SK-MEL-5 (cell line): ENCODE results near the gene PTPRD. TPM values are rescaled to one million over a fixed set of nuclear protein-coding genes. Genes with fewer than 3 reads are reported as not detected.

ENCODE experiments used
- DNase-seq: peaks from one replicate; pipeline ENCODE4 v3.0.0-alpha.2; 2016; ENCODE audit warnings: low read depth, low spot score
- in situ Hi-C: cut with HindIII; loops from 2 replicates; pipeline ENCODE4 v1.10.0; 2016; ENCODE audit warnings: low sequenced_read_pairs, high pct_unique_total_duplicates, low pct_unique_long_range_greater_than_20kb
- total RNA-seq: library from RNA; depleted of rRNA; stranded (reverse); fragments of >200 nt; shearing (Covaris generic); gene quantifications from 2 replicates; pipeline ENCODE4 v1.2.3, GENCODE V29; 2014

The PTPRD gene
- total RNA-seq, 1 experiment from 2014 or later, result 2.1 TPM

DNA sequence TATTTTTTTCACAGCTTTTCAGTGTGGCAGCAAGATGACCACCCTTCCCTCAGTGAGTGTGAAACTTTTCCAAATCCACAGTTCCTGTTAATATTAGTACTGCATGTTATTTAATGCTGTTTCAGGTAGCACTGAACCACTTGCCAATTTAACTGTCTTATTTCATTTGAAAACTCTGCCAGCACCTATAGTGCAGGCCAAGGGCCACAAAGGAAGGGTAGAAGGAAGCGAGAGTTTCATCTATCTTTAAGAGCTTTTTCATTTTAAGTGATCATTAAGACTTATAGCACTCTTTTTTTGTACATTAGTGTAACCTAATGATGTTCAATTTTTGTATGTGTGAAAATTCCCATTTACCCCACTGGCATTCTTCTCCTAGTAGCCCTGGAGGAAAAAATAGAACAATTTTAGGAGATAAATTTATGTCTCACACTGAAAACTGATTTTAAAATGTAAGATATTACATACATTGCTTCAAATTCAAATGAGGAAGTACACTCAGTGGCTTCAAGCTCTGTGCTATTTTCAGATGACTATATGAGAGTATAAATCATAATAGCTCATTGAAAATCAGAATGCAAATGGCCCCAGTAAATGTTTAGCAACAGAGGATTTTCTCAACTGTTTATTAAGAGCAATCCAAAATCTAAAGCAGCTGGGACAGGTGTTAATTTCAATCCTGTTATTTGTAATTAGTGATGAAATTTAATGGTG lies 820.5 kb downstream of the PTPRD start:
- in situ Hi-C loops, result no loop called here
- no peak for DNase-seq

DNA sequence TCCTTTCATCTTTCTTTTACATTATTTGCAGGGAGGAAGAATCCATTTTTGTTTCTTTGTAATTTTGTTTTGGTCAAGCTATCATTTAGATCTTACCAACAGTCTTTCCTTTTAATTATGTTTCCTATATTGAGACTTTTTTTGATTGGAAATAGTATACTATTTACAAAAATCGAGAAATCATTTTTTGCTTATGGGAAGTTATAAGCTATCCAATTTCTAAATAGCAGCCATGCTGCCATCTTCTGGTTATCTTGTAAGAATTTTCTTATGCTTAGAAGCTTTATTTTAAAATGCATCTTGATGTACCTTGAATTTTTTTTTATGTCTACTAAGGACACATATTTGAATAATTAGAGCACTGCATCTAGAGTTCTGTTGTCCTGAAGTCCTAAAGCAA lies 821.2 kb downstream of the PTPRD start:
- in situ Hi-C loops, result no loop called here
- DNase-seq, result peak; percentile 28

DNA sequence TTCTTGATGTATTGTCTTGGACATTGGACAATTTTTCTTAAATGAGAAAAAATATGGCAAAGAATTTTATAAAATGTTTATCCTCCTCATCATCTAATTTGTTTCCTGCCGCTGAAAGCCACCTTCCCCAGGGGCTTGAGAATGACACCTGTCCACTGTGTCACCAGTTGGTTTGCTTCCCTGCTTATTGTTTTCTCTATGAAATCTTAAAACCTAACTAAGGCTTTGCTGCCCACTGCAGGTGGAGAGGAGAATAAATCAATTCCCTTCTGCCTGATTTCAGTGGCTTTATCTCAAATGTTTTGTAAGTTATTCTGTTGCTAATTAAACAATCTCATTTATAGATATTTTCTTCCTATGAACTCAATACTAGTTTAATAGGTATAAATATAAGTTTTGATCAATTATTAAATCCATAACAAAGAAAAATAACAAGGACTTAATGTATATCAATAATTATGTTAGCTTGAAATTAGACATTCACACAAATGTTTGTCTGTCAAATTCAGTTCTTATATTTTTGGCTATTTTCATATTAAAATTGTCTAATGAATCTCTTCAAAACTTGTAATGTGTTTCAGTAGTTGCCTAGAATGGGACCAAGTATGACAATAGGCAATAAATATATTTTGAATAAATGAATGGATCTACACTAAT lies 822.5 kb downstream of the PTPRD start:
- peak; percentile 53 for DNase-seq
- in situ Hi-C loops, result no loop called here

DNA sequence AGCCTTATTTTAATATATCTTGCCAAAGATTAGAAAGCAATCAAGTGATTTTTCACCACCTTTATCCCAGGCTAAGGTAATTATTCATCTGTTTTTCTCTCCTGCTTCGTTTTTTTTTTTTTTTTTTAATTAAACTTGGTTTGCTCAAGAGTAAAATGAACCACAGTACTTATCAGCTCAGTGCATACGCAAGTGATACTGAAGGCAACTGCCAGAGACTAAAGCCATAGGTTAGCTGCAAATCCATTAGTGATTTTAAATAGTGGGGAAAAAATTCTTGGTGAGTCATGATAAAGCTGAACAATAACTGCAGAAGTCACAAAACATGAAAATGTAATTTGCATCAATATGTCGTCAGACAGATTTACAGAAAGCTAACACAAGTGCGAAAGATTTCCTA lies 829.1 kb downstream of the PTPRD start:
- no peak for DNase-seq
- in situ Hi-C loops, result no loop called here

DNA sequence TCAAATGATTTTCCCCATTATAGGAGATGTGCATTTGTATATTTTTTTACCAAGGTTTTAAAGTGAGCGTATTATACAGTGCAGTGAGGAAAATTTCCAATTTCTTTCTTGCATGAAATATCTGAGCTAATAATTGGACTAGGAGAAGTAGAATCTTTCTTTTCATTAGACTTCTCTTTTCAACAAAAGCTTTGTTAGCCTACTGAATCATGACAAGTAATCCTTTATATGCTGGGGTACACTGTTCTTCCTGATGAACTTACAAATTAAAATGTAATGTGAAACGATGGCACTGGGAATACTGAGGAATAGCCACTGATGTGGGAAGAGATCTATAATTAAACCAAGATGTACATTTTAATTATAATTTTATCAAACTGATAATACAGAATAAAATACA lies 829.6 kb downstream of the PTPRD start:
- in situ Hi-C loops, result no loop called here
- no peak for DNase-seq

DNA sequence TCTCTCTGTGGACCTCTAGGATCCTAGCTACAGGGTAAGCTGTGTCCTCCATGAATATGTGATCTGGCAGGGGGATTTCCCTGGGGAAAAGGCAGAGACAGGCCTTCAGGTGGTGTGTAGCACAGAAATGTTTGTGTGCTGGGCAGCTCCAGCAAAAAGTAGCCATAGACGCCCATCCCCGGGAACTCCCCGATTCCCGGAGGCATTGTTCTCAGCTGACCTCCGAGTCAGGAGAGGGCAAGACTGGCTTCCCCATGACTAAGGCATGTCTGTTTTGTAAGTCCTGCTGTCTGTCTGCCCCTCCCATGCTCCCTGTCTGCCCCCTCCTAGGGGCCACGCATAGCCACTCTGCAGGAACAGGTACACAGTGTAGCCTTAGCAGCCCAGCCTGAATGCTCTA lies 834.5 kb downstream of the PTPRD start:
- in situ Hi-C loops, result no loop called here
- DNase-seq, result no peak

DNA sequence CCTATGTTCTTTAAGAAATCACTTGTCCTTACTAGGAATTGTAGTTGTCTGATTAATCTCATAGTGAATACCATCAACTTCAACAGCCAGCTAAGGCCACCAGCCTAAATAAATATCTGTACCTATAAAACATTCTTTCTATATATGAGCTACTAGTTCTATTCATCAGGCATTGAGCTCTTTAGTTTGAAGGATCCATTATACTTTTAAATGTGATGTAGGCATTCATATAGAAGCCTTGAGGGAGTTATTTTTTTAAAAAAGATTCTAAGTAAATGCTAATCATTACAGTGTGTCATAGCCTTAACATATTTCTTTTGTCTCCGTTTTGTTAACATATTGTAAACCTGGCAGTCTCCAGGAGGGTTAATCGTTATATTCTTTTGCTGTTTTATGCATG lies 838.3 kb downstream of the PTPRD start:
- in situ Hi-C loops, result no loop called here
- DNase-seq, result no peak

DNA sequence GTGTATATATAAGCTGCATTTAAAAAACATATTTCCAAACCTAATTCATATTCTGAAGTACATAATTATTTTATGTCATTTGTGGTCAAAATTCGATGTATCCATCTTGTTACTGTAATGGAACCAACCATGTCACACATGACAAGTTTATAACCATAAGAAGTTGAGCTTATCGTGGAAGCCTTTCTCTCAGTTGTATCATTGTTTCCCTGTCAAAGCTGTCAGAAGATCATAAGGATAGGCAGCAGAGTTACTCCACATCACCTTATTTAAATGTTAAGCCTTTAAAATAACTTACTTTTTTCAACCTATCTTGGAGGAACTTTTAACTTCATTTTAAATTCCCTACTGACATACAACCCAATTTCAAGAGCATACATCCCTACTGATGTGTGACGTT lies 841.5 kb downstream of the PTPRD start:
- in situ Hi-C loops, result no loop called here
- no peak for DNase-seq

DNA sequence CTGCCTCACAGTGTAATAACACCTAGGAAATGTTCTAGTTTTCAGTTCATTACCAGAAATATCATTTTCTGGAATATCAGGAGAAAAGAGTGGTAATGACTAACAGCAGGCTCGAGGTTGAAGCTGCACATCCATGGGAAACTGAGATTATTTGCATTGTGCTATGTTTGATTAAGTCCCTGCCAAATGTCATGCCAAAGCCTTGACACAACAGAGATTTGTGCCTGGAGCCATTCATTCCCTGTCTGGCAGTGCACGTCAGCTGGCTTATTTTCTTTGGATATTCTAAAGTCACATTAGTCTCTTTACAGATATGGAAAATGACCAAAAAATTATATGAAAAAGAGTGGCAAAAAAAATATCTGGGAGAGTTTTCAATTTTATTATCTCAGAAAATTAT lies 848.0 kb downstream of the PTPRD start:
- in situ Hi-C loops, result no loop called here
- DNase-seq, result no peak

DNA sequence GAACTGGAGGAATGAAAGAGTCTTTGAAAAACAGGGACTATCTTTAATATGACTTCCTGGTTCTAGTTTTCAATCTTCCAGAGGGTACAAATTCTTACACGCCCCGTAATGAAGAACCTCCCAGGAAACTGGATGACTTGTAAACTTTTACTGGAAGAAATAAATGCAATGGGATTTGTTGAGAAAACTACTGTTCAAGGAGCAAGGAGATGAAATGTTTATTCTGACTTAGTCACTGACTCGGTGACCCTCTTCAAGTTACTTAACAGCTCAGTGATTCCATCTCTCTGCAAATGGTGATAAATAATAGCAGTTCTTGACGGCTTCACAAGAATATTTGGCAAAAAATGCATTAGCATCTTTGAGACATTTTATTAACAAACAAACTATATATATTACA lies 858.6 kb downstream of the PTPRD start:
- no peak for DNase-seq
- in situ Hi-C loops, result no loop called here

DNA sequence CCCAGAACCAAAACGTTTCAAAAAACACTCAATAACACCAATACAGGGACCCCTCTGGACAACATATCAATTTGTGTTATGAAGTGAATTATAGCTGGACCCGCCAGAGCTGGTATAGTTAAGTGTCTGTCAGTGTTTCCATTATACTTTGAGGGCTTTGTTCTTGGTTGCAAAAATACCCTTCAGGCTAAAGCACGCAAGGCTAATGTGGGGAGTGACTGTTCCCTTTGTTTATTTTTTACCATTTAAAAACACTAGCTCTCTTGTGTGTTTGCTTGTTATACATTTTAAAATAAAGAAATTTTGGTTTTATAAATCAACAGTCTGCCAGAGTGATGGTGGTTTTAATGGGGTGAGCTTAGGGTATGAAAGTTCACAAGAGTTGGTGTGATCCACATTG lies 859.5 kb downstream of the PTPRD start:
- in situ Hi-C loops, result no loop called here
- peak; percentile 64 for DNase-seq

DNA sequence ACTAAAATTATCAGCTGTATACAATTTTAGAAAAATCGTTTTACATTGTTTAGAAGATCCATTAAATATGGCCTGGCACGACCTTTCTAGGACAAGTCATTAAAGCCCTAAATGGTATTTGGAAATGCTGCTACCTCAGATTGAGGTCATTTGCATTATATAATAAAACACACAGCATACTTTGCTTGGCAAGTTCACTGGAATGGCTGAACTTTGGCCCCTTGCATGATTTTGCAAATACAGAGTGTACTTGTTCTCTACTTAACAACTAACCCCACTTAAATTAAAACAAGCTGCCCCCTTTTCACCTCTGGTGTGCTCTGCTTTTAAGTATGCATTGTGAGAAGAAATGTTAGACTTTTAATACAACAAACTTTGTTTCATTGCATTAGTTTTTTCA lies 860.1 kb downstream of the PTPRD start:
- DNase-seq, result peak; percentile 8

DNA sequence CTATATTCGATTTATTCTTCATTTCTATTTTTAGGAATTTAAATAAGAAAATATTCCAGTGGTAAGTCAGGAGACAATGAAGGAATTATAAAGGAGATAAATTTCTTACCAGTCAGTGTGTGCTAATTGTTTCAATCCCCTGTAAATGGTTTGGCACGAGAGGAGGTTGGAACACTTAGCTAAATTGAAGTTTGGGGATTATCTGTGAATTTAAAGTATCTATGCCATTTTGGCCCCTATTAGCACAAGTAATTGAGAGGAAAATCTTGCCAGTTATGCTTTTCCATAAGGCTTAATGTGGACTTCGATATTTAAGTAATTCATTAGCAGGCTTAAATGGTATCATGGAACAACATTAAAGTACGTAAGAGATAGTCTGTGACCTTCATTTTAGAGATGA lies 860.8 kb downstream of the PTPRD start:
- in situ Hi-C loops, result no loop called here
- DNase-seq, result no peak

More for the DNA sequence above, 860.1 kb downstream of the PTPRD start:
- in situ Hi-C loops, result no loop called here

DNA sequence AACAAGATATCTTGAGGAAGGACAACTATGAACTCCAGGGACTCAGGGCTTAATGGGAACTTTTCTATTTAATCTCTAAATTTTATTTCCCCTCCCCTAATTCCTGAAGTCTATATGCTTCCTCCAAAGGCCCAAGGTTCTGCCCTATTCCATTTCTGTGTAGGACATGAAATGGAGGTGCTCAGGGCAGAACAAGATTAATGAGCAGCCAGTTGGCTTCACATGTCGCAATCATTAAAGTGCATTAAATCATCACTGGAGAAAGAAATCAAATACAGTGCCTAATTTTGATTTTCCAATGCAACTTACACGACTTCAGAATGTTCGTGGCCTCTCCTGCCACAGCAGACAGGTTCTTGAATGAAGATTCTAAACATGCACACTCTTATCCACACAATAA lies 862.1 kb downstream of the PTPRD start:
- DNase-seq, result no peak
- in situ Hi-C loops, result no loop called here

DNA sequence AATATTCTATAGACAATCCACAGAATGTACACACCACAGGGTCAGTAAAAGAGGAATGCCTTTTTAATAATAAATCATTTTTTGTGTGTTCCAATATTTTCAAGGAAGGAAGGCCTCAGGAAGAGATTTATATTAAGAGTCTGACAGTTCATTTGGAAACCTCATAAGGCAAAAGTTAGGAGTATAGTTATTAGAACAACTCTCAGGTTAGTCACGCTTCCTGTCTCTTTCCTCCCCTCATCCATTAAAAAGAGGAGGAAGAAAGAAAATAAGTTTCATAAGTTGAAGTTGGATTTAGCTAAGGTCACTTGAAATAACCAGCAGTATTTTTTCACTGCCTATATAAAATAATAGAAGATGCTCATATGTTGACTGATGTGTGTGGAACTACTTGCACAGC lies 863.2 kb downstream of the PTPRD start:
- no peak for DNase-seq
- in situ Hi-C loops, result no loop called here

DNA sequence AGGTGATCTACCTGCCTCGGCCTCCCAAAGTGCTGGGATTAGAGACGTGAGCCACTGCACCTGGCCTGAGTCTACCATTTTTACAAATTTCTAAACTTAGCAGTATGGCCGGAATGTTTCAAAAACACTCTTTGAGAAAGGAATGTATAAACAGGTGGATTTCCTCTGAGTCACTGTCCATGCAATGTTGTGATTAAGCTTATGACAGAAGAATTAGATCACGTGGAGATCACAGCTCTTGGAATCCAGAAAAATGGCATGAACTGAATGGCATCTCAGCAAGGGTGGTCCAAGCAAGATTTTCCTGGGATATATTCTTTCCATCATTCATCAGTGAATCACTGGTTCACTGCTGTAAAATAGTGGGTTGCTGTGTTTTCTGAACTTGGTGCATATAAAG lies 865.0 kb downstream of the PTPRD start:
- in situ Hi-C loops, result no loop called here
- DNase-seq, result no peak

DNA sequence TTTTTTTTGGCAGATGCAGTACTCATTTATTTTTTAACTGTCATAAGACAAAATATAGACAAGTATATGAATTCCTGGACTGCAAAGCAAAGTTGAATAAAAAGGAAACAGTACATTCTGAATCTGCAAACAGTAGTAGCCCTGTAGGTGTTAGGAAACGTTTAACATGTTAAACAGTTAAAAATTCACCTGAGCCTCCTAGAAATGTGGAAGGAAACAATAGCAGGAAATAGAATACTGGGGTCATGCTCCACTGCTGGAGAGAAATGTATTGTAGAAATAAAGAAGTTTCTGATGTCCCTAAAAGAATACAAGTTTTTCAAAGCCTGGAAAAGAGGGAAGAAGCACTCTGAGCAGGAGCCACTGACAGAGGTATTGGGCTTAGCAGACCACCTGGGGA lies 866.0 kb downstream of the PTPRD start:
- in situ Hi-C loops, result no loop called here
- no peak for DNase-seq

DNA sequence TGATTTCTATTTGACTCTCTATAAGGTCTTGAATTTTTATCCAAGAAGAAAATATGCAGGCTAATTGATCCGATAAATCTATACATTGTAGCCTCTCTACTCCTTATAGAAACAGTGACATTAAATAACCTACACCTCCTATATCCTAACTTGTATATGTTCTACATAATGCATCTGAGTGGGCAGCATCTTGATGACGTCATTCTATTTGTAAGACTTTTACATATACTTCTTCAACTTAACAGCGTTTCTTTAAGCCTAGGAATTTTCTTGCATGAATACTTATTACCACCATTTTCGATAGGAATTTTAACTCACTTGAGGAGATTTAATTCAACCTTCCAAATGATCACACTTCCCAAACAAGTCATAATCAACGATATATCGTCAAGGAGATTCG lies 869.0 kb downstream of the PTPRD start:
- in situ Hi-C loops, result no loop called here

DNA sequence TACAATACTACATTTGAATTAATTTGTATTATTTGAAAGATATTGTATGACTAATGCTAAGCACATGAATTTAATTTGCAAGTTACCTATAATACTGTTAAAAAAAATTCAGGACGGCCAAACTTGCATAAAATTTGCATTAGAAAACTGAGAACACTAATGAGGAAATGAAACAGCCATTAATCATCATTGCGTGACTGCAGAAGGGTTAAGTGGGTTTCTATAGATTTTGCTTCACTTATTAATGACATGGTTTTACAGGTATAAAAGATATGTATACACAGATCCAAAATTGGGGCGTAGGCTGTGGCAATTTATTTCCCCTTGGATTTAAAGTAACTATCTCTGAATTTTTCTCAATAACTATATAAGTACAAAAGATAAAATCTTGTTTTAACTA lies 882.6 kb downstream of the PTPRD start:
- in situ Hi-C loops, result no loop called here

More for the DNA sequence above, 869.0 kb downstream of the PTPRD start:
- DNase-seq, result no peak

More for the DNA sequence above, 882.6 kb downstream of the PTPRD start:
- no peak for DNase-seq
